ENCODE results near the gene LOXL3. TPM values are rescaled to one million over a fixed set of nuclear protein-coding genes. Genes with fewer than 3 reads are reported as not detected.
A peak's percentile ranks its signal among the peaks of the same experiment; 100 is the strongest.

Gene LOXL3
- total RNA-seq, 1 donor from 2014 or later = 17.6 TPM

DNA sequence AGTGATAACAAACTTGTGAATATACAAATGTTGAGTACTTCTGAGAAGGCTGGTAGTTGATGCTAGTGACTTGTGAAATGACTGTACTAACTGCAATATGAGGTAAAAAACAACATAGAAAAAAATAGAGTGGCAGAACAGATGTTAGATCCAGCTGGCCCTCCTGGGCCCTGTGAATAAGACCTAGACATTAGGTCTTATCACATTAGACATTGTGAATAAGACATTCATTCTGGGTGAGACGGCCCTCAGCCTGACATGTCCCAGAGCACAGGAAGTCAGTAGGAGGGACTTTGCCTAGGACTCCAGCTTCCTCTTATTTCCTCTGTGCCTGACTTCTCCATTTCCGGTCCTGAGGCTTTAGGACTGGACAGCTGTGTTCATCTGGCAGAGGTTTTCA is 23.7 kb upstream of the LOXL3 start:
- H3K9me3 Mint-ChIP-seq (ENCODE audit: unreplicated experiment) = no peaks in the 10 kb centered on the region
- Histone ChIP-seq H3K9me3 (ENCODE audit: insufficient read depth, low read depth, low read length) (no peaks in the 10 kb centered on the region), H3K36me3 (ENCODE audit: insufficient read depth, low read length) (no peaks in the 10 kb centered on the region), H3K79me2 (ENCODE audit: insufficient read depth, low read length) (no peaks in the 10 kb centered on the region), H3K4me1 (ENCODE audit: insufficient read depth, low read length) (peaks cover 19% of the 10 kb centered on the region), H3K27me3 (ENCODE audit: insufficient read depth, low read length) (no peaks in the 10 kb centered on the region), H2AFZ (ENCODE audit: low read depth, low read length) (peak overlapping the region; percentile 53), H3K9ac (ENCODE audit: low read length) (no peak overlapping the region), H3K4me2 (ENCODE audit: low read length) (no peak overlapping the region), H3K27ac (ENCODE audit: low read depth, low read length) (no peak overlapping the region), H3K4me3 (ENCODE audit: insufficient read depth, low read depth, low read length) (no peak overlapping the region), H4K20me1 (ENCODE audit: insufficient read depth, low read length) (no peaks in the 10 kb centered on the region)
- H3K4me3 Mint-ChIP-seq (ENCODE audit: unreplicated experiment) = no peak overlapping the region
- H3K4me1 Mint-ChIP-seq (ENCODE audit: low read depth, unreplicated experiment) = peaks cover 13% of the 10 kb centered on the region
- FAIRE-seq = no peak
- H3K36me3 Mint-ChIP-seq (ENCODE audit: low read depth, unreplicated experiment) = peaks cover 1% of the 10 kb centered on the region
- DNase-seq (ENCODE audit: low read depth) = no peak
- TF ChIP-seq, protein P1, sequence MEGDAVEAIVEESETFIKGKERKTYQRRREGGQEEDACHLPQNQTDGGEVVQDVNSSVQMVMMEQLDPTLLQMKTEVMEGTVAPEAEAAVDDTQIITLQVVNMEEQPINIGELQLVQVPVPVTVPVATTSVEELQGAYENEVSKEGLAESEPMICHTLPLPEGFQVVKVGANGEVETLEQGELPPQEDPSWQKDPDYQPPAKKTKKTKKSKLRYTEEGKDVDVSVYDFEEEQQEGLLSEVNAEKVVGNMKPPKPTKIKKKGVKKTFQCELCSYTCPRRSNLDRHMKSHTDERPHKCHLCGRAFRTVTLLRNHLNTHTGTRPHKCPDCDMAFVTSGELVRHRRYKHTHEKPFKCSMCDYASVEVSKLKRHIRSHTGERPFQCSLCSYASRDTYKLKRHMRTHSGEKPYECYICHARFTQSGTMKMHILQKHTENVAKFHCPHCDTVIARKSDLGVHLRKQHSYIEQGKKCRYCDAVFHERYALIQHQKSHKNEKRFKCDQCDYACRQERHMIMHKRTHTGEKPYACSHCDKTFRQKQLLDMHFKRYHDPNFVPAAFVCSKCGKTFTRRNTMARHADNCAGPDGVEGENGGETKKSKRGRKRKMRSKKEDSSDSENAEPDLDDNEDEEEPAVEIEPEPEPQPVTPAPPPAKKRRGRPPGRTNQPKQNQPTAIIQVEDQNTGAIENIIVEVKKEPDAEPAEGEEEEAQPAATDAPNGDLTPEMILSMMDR (IDR thresholded peaks at IDR 0.05; ENCODE audit: insufficient read depth, low read depth, low read length) = no peak
- no peak for TF ChIP-seq EZH2 (IDR thresholded peaks at IDR 0.05; ENCODE audit: insufficient read depth, low read length)
- H3K27me3 Mint-ChIP-seq (ENCODE audit: low read depth, unreplicated experiment) = no peaks in the 10 kb centered on the region
- H3K27ac Mint-ChIP-seq (ENCODE audit: unreplicated experiment) = no peak overlapping the region

DNA sequence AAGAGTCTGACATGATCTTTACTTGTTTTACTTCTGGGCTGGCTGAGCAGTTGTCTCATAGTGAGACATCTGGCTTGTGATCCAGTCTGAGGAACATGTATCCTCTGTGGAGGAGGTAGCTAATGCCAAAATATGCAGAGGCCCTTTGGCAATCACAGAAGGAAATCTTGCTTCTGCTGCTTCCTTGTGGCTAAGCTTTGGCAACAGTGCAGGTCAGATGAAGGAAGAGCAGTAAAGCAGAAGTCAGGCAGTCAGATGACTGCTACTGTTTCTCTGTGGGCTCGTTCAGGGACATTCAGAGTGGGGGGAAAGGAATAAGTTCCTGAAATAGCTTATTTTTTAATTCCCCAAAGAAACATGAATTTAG is 23.1 kb upstream of the LOXL3 start:
- Histone ChIP-seq H3K79me2 (ENCODE audit: insufficient read depth, low read length) (no peaks in the 10 kb centered on the region), H2AFZ (ENCODE audit: low read depth, low read length) (peak overlapping the region; percentile 11), H3K9me3 (ENCODE audit: insufficient read depth, low read depth, low read length) (no peaks in the 10 kb centered on the region), H3K27me3 (ENCODE audit: insufficient read depth, low read length) (no peaks in the 10 kb centered on the region), H3K27ac (ENCODE audit: low read depth, low read length) (no peak overlapping the region), H3K4me1 (ENCODE audit: insufficient read depth, low read length) (peaks cover 19% of the 10 kb centered on the region), H3K4me2 (ENCODE audit: low read length) (no peak overlapping the region), H3K36me3 (ENCODE audit: insufficient read depth, low read length) (no peaks in the 10 kb centered on the region), H3K9ac (ENCODE audit: low read length) (no peak overlapping the region), H4K20me1 (ENCODE audit: insufficient read depth, low read length) (no peaks in the 10 kb centered on the region), H3K4me3 (ENCODE audit: insufficient read depth, low read depth, low read length) (no peak overlapping the region)
- Mint-ChIP-seq H3K4me3 (ENCODE audit: unreplicated experiment) (no peak overlapping the region), H3K36me3 (ENCODE audit: low read depth, unreplicated experiment) (peaks cover 1% of the 10 kb centered on the region), H3K27me3 (ENCODE audit: low read depth, unreplicated experiment) (no peaks in the 10 kb centered on the region), H3K27ac (ENCODE audit: unreplicated experiment) (no peak overlapping the region), H3K9me3 (ENCODE audit: unreplicated experiment) (no peaks in the 10 kb centered on the region), H3K4me1 (ENCODE audit: low read depth, unreplicated experiment) (peaks cover 13% of the 10 kb centered on the region)
- FAIRE-seq (peak; percentile 54), DNase-seq (ENCODE audit: low read depth) (peak; percentile 85)
- no peak for TF ChIP-seq EZH2 (IDR thresholded peaks at IDR 0.05; ENCODE audit: insufficient read depth, low read length)
- TF ChIP-seq, protein P1 (IDR thresholded peaks at IDR 0.05; ENCODE audit: insufficient read depth, low read depth, low read length) = no peak

DNA sequence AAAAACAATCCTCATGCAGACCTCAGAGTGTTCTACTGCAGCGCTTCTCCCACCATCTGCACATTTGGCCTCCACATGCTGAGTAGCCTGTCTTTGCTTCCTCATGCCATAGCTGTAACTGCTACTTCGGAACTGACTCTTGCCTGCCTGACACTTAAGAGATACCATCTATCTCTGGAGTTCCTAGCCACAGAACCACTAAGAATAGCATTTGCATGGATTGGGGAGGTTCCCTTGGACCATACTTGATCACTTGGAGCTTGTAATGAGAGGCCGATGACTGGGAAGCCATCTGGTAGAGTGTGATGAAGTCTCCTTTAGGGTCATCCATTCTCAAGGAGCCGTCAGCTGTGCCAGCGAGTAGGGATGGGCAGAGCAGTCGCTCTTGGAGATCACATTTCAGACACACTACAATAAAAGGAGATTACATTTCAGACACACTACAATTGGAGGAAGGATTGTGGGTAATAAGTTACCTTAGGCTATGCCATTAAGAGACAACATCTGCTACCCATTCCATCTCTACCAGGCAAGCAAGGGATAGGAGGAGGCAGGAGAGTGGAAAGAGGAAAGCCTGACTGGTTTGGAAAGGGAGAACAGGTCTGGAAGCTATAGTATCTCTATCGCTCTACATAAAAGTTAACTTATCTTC is 22.6 kb upstream of the LOXL3 start:
- Histone ChIP-seq H3K4me2 (ENCODE audit: low read length) (no peak overlapping the region), H3K27me3 (ENCODE audit: insufficient read depth, low read length) (no peaks in the 10 kb centered on the region), H2AFZ (ENCODE audit: low read depth, low read length) (peak overlapping the region; percentile 11), H4K20me1 (ENCODE audit: insufficient read depth, low read length) (no peaks in the 10 kb centered on the region), H3K27ac (ENCODE audit: low read depth, low read length) (no peak overlapping the region), H3K4me1 (ENCODE audit: insufficient read depth, low read length) (peaks cover 19% of the 10 kb centered on the region), H3K79me2 (ENCODE audit: insufficient read depth, low read length) (no peaks in the 10 kb centered on the region), H3K36me3 (ENCODE audit: insufficient read depth, low read length) (no peaks in the 10 kb centered on the region), H3K9me3 (ENCODE audit: insufficient read depth, low read depth, low read length) (no peaks in the 10 kb centered on the region), H3K9ac (ENCODE audit: low read length) (no peak overlapping the region), H3K4me3 (ENCODE audit: insufficient read depth, low read depth, low read length) (no peak overlapping the region)
- H3K36me3 Mint-ChIP-seq (ENCODE audit: low read depth, unreplicated experiment) = peaks cover 1% of the 10 kb centered on the region
- H3K9me3 Mint-ChIP-seq (ENCODE audit: unreplicated experiment) = no peaks in the 10 kb centered on the region
- TF ChIP-seq, protein P1 (IDR thresholded peaks at IDR 0.05; ENCODE audit: insufficient read depth, low read depth, low read length) = no peak
- no peak for TF ChIP-seq EZH2 (IDR thresholded peaks at IDR 0.05; ENCODE audit: insufficient read depth, low read length)
- H3K4me1 Mint-ChIP-seq (ENCODE audit: low read depth, unreplicated experiment) = peaks cover 13% of the 10 kb centered on the region
- DNase-seq (ENCODE audit: low read depth) (peak; percentile 49), FAIRE-seq (no peak)
- H3K4me3 Mint-ChIP-seq (ENCODE audit: unreplicated experiment) = no peak overlapping the region
- H3K27ac Mint-ChIP-seq (ENCODE audit: unreplicated experiment) = peak overlapping the region; percentile 27
- H3K27me3 Mint-ChIP-seq (ENCODE audit: low read depth, unreplicated experiment) = no peaks in the 10 kb centered on the region

Data from astrocyte (in vitro differentiated cells and primary cell).